Fibroblast of skin of scalp (primary cell): Measurements from ENCODE around the gene RAX. TPM values are rescaled to one million over a fixed set of nuclear protein-coding genes. Genes with fewer than 3 reads are reported as not detected.

Experiments used
- DNase-seq: peaks from one replicate; pipeline ENCODE4 v3.0.0-alpha.2; 2013
- polyA plus RNA-seq, 2 experiments: library from polyadenylated mRNA; unstranded; fragments of 120-200 nt; gene quantifications; one replicate each; pipeline ENCODE4 v1.2.1, GENCODE V29; 2013; ENCODE audit not compliant: insufficient read length in 2 of 2

Gene RAX
- polyA plus RNA-seq (2013, experiment 1 of 2; ENCODE audit: insufficient read length): not detected
- not detected for polyA plus RNA-seq (2013, experiment 2 of 2; ENCODE audit: insufficient read length)

GRCh38 chr18:59272891-59273758 is at the start of gene RAX:
TSS of gene RAX (minus strand) at chr18:59273454. CDS start at chr18:59273206, 248 bp downstream.
- peak; percentile 27 for DNase-seq

GRCh38 chr18:59318460-59319050 is 45.3 kb upstream of the RAX start, which contains the start of gene CPLX4:
TSS of gene CPLX4 (minus strand) at chr18:59318649. CDS start at chr18:59318462, 187 bp downstream.
- DNase-seq: no peak

GRCh38 chr18:59311631-59312030 is 38.4 kb upstream of the RAX start:
- DNase-seq: peak; percentile 70

GRCh38 chr18:59308938-59309260 is 35.6 kb upstream of the RAX start:
- DNase-seq: no peak

GRCh38 chr18:59308248-59308937 is 35.1 kb upstream of the RAX start:
- peak; percentile 64 for DNase-seq

GRCh38 chr18:59306640-59307039 is 33.4 kb upstream of the RAX start:
- no peak for DNase-seq

- DNase-seq: no peak
Observed at GRCh38 chr18:59305295-59305694, 32.0 kb upstream of the RAX start.

GRCh38 chr18:59303656-59304195 is 30.5 kb upstream of the RAX start:
- no peak for DNase-seq

GRCh38 chr18:59303006-59303405 is 29.8 kb upstream of the RAX start:
- no peak for DNase-seq

GRCh38 chr18:59301929-59302328 is 28.7 kb upstream of the RAX start:
- no peak for DNase-seq

- no peak for DNase-seq
Observed at GRCh38 chr18:59300676-59301285, 27.5 kb upstream of the RAX start.

GRCh38 chr18:59298871-59299270 is 25.6 kb upstream of the RAX start:
- DNase-seq: no peak

- no peak for DNase-seq
Observed at GRCh38 chr18:59293317-59293716, 20.1 kb upstream of the RAX start.

GRCh38 chr18:59286341-59286740 is 13.1 kb upstream of the RAX start:
- DNase-seq: no peak

- no peak for DNase-seq
Observed at GRCh38 chr18:59282341-59282740, 9.1 kb upstream of the RAX start.

GRCh38 chr18:59279722-59280121 is 6.5 kb upstream of the RAX start:
- DNase-seq: no peak

GRCh38 chr18:59279193-59279592 is 5.9 kb upstream of the RAX start:
- DNase-seq: no peak

GRCh38 chr18:59278793-59279192 is 5.5 kb upstream of the RAX start:
- DNase-seq: no peak

- no peak for DNase-seq
Observed at GRCh38 chr18:59276047-59276446, 2.8 kb upstream of the RAX start.

- DNase-seq: no peak
Observed at GRCh38 chr18:59275406-59275949, 2.2 kb upstream of the RAX start.

- no peak for DNase-seq
Observed at GRCh38 chr18:59274533-59274928, 1.3 kb upstream of the RAX start.
